ENCODE results near the gene ADAMTSL5.

The ADAMTSL5 gene

DNA sequence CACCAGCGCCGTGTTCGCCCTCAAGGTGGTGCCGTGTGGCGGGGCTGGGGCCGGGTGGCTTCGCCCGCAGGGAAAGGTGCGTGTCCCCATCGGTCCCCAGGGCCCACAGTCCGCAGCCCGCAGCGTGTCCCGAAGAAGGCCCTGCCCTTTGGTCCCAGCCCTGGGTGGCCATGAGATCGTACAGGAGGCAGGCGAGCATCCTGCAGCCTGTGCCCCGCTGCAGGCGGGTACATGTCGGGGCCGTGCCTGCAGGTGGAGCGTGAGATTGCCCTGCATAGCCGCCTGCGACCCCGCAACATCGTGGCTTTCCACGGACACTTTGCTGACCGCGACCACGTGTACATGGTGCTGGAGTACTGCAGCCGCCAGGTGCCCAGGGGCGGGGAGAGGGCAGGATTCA, 12.5 kb upstream of the ADAMTSL5 start:
- H3K9ac ChIP-seq (ENCODE audit: low read length), result no peak overlapping the region
- H3K36me3 ChIP-seq (ENCODE audit: insufficient read depth, low read length), result no peaks in the 10 kb centered on the region
- H3K4me1 ChIP-seq (ENCODE audit: insufficient read depth, low read length, severe bottlenecking), result no peaks in the 10 kb centered on the region
- H3K4me3 ChIP-seq (ENCODE audit: low read depth, low read length, poor library complexity, severe bottlenecking), result no peak overlapping the region
- no peaks in the 10 kb centered on the region for H3K9me3 ChIP-seq (ENCODE audit: low read length)
- H3K4me2 ChIP-seq (ENCODE audit: low read length), result no peak overlapping the region
- H3K27ac ChIP-seq (ENCODE audit: low read depth, low read length, poor library complexity, severe bottlenecking), result no peak overlapping the region
- H4K20me1 ChIP-seq (ENCODE audit: insufficient read depth, low read length), result no peaks in the 10 kb centered on the region
- H3K79me2 ChIP-seq (ENCODE audit: insufficient read depth, low read length), result no peaks in the 10 kb centered on the region
- TF ChIP-seq, protein P1, sequence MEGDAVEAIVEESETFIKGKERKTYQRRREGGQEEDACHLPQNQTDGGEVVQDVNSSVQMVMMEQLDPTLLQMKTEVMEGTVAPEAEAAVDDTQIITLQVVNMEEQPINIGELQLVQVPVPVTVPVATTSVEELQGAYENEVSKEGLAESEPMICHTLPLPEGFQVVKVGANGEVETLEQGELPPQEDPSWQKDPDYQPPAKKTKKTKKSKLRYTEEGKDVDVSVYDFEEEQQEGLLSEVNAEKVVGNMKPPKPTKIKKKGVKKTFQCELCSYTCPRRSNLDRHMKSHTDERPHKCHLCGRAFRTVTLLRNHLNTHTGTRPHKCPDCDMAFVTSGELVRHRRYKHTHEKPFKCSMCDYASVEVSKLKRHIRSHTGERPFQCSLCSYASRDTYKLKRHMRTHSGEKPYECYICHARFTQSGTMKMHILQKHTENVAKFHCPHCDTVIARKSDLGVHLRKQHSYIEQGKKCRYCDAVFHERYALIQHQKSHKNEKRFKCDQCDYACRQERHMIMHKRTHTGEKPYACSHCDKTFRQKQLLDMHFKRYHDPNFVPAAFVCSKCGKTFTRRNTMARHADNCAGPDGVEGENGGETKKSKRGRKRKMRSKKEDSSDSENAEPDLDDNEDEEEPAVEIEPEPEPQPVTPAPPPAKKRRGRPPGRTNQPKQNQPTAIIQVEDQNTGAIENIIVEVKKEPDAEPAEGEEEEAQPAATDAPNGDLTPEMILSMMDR (IDR thresholded peaks at IDR 0.05; ENCODE audit: low read length), result no peak
- no peak overlapping the region for H2AFZ ChIP-seq (ENCODE audit: low read length)
- H3F3A ChIP-seq (ENCODE audit: insufficient read depth, low read length), result no peaks in the 10 kb centered on the region
- H3K9me2 ChIP-seq (ENCODE audit: low read depth, low read length), result no peaks in the 10 kb centered on the region
- peaks cover 6% of the 10 kb centered on the region; the same call in 1 of the 2 replicates for H3K27me3 ChIP-seq (ENCODE audit: insufficient read depth, low read length)

DNA sequence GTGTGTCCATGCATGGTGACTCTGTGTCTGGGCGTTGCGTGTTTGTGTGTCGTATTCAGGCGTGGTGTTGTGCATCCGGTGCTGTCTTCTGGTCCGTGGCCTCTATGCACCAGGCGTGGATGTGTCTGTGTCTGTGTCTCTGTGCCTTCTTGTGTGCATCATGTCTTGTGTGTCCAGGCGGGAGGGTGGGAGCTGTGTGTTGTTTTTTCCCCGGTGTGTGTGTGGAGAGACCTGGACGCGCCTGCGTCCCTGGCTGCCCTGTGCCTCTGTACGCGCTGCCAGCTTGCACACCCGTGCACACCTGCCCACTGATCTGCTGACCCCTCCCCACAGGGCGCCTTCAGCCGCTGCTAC, 12.1 kb upstream of the ADAMTSL5 start:
- no peak overlapping the region for H2AFZ ChIP-seq (ENCODE audit: low read length)
- H3K27me3 ChIP-seq (ENCODE audit: insufficient read depth, low read length), result peaks cover 3% of the 10 kb centered on the region; the same call in 1 of the 2 replicates
- H3K4me3 ChIP-seq (ENCODE audit: low read depth, low read length, poor library complexity, severe bottlenecking), result no peak overlapping the region

DNA sequence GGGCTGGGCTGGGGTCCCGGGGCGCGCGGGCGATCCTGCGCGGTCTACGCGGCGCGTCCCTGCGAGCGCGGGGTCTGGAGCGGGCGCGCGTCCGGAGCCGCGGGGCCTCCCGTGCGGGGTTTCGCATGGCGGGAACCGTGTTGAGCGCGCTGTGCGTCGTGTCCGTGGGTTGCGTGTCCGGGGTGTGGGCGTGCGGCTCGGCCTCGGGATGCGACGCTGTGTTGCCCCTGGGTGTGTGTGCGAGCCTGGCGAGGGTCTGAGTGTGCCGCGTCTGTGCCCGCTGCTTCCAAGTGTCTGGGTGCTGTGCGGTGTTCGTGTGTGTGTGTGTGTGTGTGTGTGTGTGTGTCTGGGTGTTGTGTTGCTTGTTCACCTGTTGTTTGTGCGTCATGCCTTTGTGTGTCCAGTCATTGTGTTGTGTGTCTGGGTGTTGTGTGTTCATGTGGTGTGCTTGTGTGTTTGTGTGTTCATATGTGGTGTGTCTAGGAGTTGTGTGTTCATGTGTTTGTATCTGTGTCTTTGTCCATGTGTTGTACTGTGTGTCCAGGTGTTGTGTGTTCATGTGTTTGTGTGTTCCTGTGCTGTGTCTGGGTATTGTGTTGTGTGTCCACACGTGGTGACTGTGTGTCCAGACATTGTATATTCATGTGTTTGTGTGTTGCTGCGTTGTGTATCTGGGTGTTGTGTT, 11.6 kb upstream of the ADAMTSL5 start:
- Histone ChIP-seq H3K27me3 (ENCODE audit: insufficient read depth, low read length) (no peaks in the 10 kb centered on the region; the same call in 1 of the 2 replicates), H3K4me3 (ENCODE audit: low read depth, low read length, poor library complexity, severe bottlenecking) (no peak overlapping the region), H3K9me3 (ENCODE audit: low read length) (no peaks in the 10 kb centered on the region), H3K27ac (ENCODE audit: low read depth, low read length, poor library complexity, severe bottlenecking) (no peak overlapping the region), H3K4me1 (ENCODE audit: insufficient read depth, low read length, severe bottlenecking) (no peaks in the 10 kb centered on the region), H3K9me2 (ENCODE audit: low read depth, low read length) (no peaks in the 10 kb centered on the region), H3F3A (ENCODE audit: insufficient read depth, low read length) (no peaks in the 10 kb centered on the region), H3K9ac (ENCODE audit: low read length) (no peak overlapping the region), H4K20me1 (ENCODE audit: insufficient read depth, low read length) (no peaks in the 10 kb centered on the region), H3K79me2 (ENCODE audit: insufficient read depth, low read length) (no peaks in the 10 kb centered on the region), H2AFZ (ENCODE audit: low read length) (no peak overlapping the region), H3K4me2 (ENCODE audit: low read length) (no peak overlapping the region), H3K36me3 (ENCODE audit: insufficient read depth, low read length) (no peaks in the 10 kb centered on the region)
- TF ChIP-seq, protein P1 (IDR thresholded peaks at IDR 0.05; ENCODE audit: low read length), result no peak
- no peak for TF ChIP-seq EZH2 (IDR thresholded peaks at IDR 0.05; ENCODE audit: borderline replicate concordance, low read length)

More for the DNA sequence above, 12.1 kb upstream of the ADAMTSL5 start:
- no peaks in the 10 kb centered on the region for H3K36me3 ChIP-seq (ENCODE audit: insufficient read depth, low read length)
- no peak for TF ChIP-seq EZH2 (IDR thresholded peaks at IDR 0.05; ENCODE audit: borderline replicate concordance, low read length)
- TF ChIP-seq, protein P1 (IDR thresholded peaks at IDR 0.05; ENCODE audit: low read length), result no peak
- H3K9me3 ChIP-seq (ENCODE audit: low read length), result no peaks in the 10 kb centered on the region
- no peak overlapping the region for H3K4me2 ChIP-seq (ENCODE audit: low read length)
- H3F3A ChIP-seq (ENCODE audit: insufficient read depth, low read length), result no peaks in the 10 kb centered on the region
- no peaks in the 10 kb centered on the region for H3K9me2 ChIP-seq (ENCODE audit: low read depth, low read length)
- H3K27ac ChIP-seq (ENCODE audit: low read depth, low read length, poor library complexity, severe bottlenecking), result no peak overlapping the region
- no peaks in the 10 kb centered on the region for H3K4me1 ChIP-seq (ENCODE audit: insufficient read depth, low read length, severe bottlenecking)
- H4K20me1 ChIP-seq (ENCODE audit: insufficient read depth, low read length), result no peaks in the 10 kb centered on the region
- H3K9ac ChIP-seq (ENCODE audit: low read length), result no peak overlapping the region
- no peaks in the 10 kb centered on the region for H3K79me2 ChIP-seq (ENCODE audit: insufficient read depth, low read length)

Data from OCI-LY1 (cell line).